ENCODE data around the gene TMEM79.

Gene TMEM79

GRCh38 chr1:156337052-156337887 is 53.1 kb downstream of the TMEM79 start:
- DNase-seq = peak in 1 of 3 donors; percentile 12
- Histone ChIP-seq H3K9me3 (ENCODE audit: control insufficient read depth, low read length) (no peaks in the 10 kb centered on the region), H3K4me3 (ENCODE audit: insufficient read depth, low read depth, low read length, poor library complexity, severe bottlenecking) (peak overlapping the region; percentile 78), H3K27me3 (replicated peaks; ENCODE audit: control insufficient read depth, insufficient read depth, low read length, poor library complexity, severe bottlenecking) (no peaks in the 10 kb centered on the region), H3K36me3 (ENCODE audit: control insufficient read depth, insufficient read depth, low read length) (peaks cover 37% of the 10 kb centered on the region), H3K4me1 (ENCODE audit: control insufficient read depth, insufficient read depth, low read length, poor library complexity, severe bottlenecking) (peaks cover 17% of the 10 kb centered on the region), H3K27ac (ENCODE audit: insufficient read depth, low read length, poor library complexity, severe bottlenecking) (peak overlapping the region; percentile 68)

GRCh38 chr1:156337888-156338179 is 53.7 kb downstream of the TMEM79 start:
- peak overlapping the region; percentile 78 for H3K4me3 ChIP-seq (ENCODE audit: insufficient read depth, low read depth, low read length, poor library complexity, severe bottlenecking)
- H3K27ac ChIP-seq (ENCODE audit: insufficient read depth, low read length, poor library complexity, severe bottlenecking) = peak overlapping the region; percentile 68
- peaks cover 17% of the 10 kb centered on the region for H3K4me1 ChIP-seq (ENCODE audit: control insufficient read depth, insufficient read depth, low read length, poor library complexity, severe bottlenecking)
- no peaks in the 10 kb centered on the region for H3K9me3 ChIP-seq (ENCODE audit: control insufficient read depth, low read length)
- peaks cover 31% of the 10 kb centered on the region for H3K36me3 ChIP-seq (ENCODE audit: control insufficient read depth, insufficient read depth, low read length)
- H3K27me3 ChIP-seq (replicated peaks; ENCODE audit: control insufficient read depth, insufficient read depth, low read length, poor library complexity, severe bottlenecking) = no peaks in the 10 kb centered on the region
- DNase-seq = no peak

- Histone ChIP-seq H3K9me3 (ENCODE audit: control insufficient read depth, low read length) (no peaks in the 10 kb centered on the region), H3K36me3 (ENCODE audit: control insufficient read depth, insufficient read depth, low read length) (peaks cover 26% of the 10 kb centered on the region), H3K27ac (ENCODE audit: insufficient read depth, low read length, poor library complexity, severe bottlenecking) (peak within 1 kb of the TSS; percentile 88), H3K4me1 (ENCODE audit: control insufficient read depth, insufficient read depth, low read length, poor library complexity, severe bottlenecking) (peaks cover 17% of the 10 kb centered on the region), H3K4me3 (ENCODE audit: insufficient read depth, low read depth, low read length, poor library complexity, severe bottlenecking) (peak within 1 kb of the TSS; percentile 87), H3K27me3 (replicated peaks; ENCODE audit: control insufficient read depth, insufficient read depth, low read length, poor library complexity, severe bottlenecking) (no peaks in the 10 kb centered on the region)
- peak; percentile 97 to 98 (median 98) for DNase-seq
Observed at GRCh38 chr1:156338180-156338976, 54.3 kb downstream of the TMEM79 start, which contains the start of the genes CCT3 and TSACC. Gene CCT3 (minus strand): TSS chr1:156338292. CDS start chr1:156338184, 108 bp downstream. Gene TSACC (plus strand): TSS chr1:156338526. CDS start chr1:156339758, 1,232 bp downstream.
